Smooth muscle cell of the brain vasculature (primary cell): ENCODE data around the gene FGF22.
"Not testable (repeated sequence)": the region's sequence is repeated elsewhere in the genome, so short reads cannot be mapped to it uniquely, and the experiment has no call there.

ENCODE experiments used
- DNase-seq: peaks from one replicate; pipeline ENCODE4 v3.0.0-alpha.2; 2012; ENCODE audit warnings: low read depth, low spot score

Gene FGF22

GRCh38 chr19:607301-608154 is 32.2 kb upstream of the FGF22 start:
- no peak for DNase-seq

- no peak for DNase-seq
Observed at GRCh38 chr19:608155-609003, 31.3 kb upstream of the FGF22 start.

GRCh38 chr19:609004-609346 is 30.7 kb upstream of the FGF22 start:
- no peak for DNase-seq

- DNase-seq: no peak
Observed at GRCh38 chr19:610071-610800, 29.4 kb upstream of the FGF22 start.

GRCh38 chr19:610801-611480 is 28.7 kb upstream of the FGF22 start:
- DNase-seq: peak; percentile 88

- DNase-seq: no peak
Observed at GRCh38 chr19:611481-611868, 28.2 kb upstream of the FGF22 start.

- DNase-seq: no peak
Observed at GRCh38 chr19:612941-613340, 26.7 kb upstream of the FGF22 start.

- DNase-seq: no peak
Observed at GRCh38 chr19:613732-614567, 25.7 kb upstream of the FGF22 start.

GRCh38 chr19:615619-616018 is 24.1 kb upstream of the FGF22 start:
- no peak for DNase-seq

GRCh38 chr19:616062-616700 is 23.5 kb upstream of the FGF22 start:
- no peak for DNase-seq

- DNase-seq: no peak
Observed at GRCh38 chr19:616747-617526, 22.7 kb upstream of the FGF22 start.

- no peak for DNase-seq
Observed at GRCh38 chr19:617551-618246, 22.0 kb upstream of the FGF22 start.

GRCh38 chr19:618247-618619 is 21.4 kb upstream of the FGF22 start:
- no peak for DNase-seq

GRCh38 chr19:618674-619285 is 20.9 kb upstream of the FGF22 start:
- no peak for DNase-seq

GRCh38 chr19:619286-620002 is 20.2 kb upstream of the FGF22 start:
- no peak for DNase-seq

- no peak for DNase-seq
Observed at GRCh38 chr19:620166-620862, 19.4 kb upstream of the FGF22 start.

- not testable (repeated sequence) for DNase-seq
Observed at GRCh38 chr19:621191-621590, 18.5 kb upstream of the FGF22 start.
